HG03025 (cell line): ENCODE data around the gene CCDC149.

Source experiments
- ATAC-seq: cut with Tn5 transposase; IDR thresholded peaks from one replicate; pipeline ENCODE4 v1.9.1; 2021; ENCODE audit warnings: mild to moderate bottlenecking, moderate library complexity; ENCODE audit not compliant: unreplicated experiment, low FRiP score

The CCDC149 gene

GRCh38 chr4:24912252-24913118 is at the start of gene CCDC149:
CCDC149 (minus strand) TSS chr4:24913042; CDS start chr4:24912864, 178 bp downstream.
- ATAC-seq, result no peak

GRCh38 chr4:24957886-24958285 is 45.0 kb upstream of the CCDC149 start:
- ATAC-seq, result no peak

- ATAC-seq, result no peak
Observed at GRCh38 chr4:24956763-24957162, 43.9 kb upstream of the CCDC149 start.

- ATAC-seq, result no peak
Observed at GRCh38 chr4:24956091-24956490, 43.2 kb upstream of the CCDC149 start.

- no peak for ATAC-seq
Observed at GRCh38 chr4:24952667-24953066, 39.8 kb upstream of the CCDC149 start.

- ATAC-seq, result no peak
Observed at GRCh38 chr4:24949970-24950369, 37.1 kb upstream of the CCDC149 start.

- no peak for ATAC-seq
Observed at GRCh38 chr4:24937917-24938281, 25.1 kb upstream of the CCDC149 start.

GRCh38 chr4:24937176-24937916 is 24.5 kb upstream of the CCDC149 start:
- no peak for ATAC-seq

GRCh38 chr4:24935856-24936255 is 23.0 kb upstream of the CCDC149 start:
- no peak for ATAC-seq

- no peak for ATAC-seq
Observed at GRCh38 chr4:24934311-24934710, 21.5 kb upstream of the CCDC149 start.

- ATAC-seq, result no peak
Observed at GRCh38 chr4:24933684-24934275, 20.9 kb upstream of the CCDC149 start.

- ATAC-seq, result no peak
Observed at GRCh38 chr4:24932515-24933225, 19.8 kb upstream of the CCDC149 start.

GRCh38 chr4:24930151-24930550 is 17.3 kb upstream of the CCDC149 start:
- ATAC-seq, result no peak

GRCh38 chr4:24928708-24929107 is 15.9 kb upstream of the CCDC149 start:
- ATAC-seq, result no peak

GRCh38 chr4:24927049-24927448 is 14.2 kb upstream of the CCDC149 start:
- no peak for ATAC-seq

- ATAC-seq, result no peak
Observed at GRCh38 chr4:24924309-24924781, 11.5 kb upstream of the CCDC149 start.

GRCh38 chr4:24923550-24923949 is 10.7 kb upstream of the CCDC149 start:
- ATAC-seq, result no peak

GRCh38 chr4:24923002-24923401 is 10.2 kb upstream of the CCDC149 start:
- ATAC-seq, result no peak

- no peak for ATAC-seq
Observed at GRCh38 chr4:24922416-24922815, 9.6 kb upstream of the CCDC149 start.

GRCh38 chr4:24921491-24921890 is 8.6 kb upstream of the CCDC149 start:
- no peak for ATAC-seq

- ATAC-seq, result no peak
Observed at GRCh38 chr4:24920008-24920407, 7.2 kb upstream of the CCDC149 start.
